Measurements from ENCODE around the gene MEP1A. TPM values are rescaled to one million over a fixed set of nuclear protein-coding genes. Genes with fewer than 3 reads are reported as not detected.

The MEP1A gene
- total and polyA plus RNA-seq, 2 of the 13 experiments (the other 11 are each of a cell fraction or from before 2014, with no cell fraction given): 0.24 to 0.83 TPM

- ATAC-seq (no peak), DNase-seq (ENCODE audit: low spot score) (no peak), FAIRE-seq (no peak)
- no peak overlapping the region for H3K27ac ChIP-seq (ENCODE audit: extremely low read length, insufficient read depth, low read length)
- TF ChIP-seq BCLAF1 (IDR thresholded peaks at IDR 0.05): no peak
- no peak for TF ChIP-seq PLSCR1 (CRISPR knock-in tag; IDR thresholded peaks at IDR 0.05; ENCODE audit: borderline replicate concordance)
- no peak for TF ChIP-seq SP1 (IDR thresholded peaks at IDR 0.05)
- no peak for TF ChIP-seq SP1 (CRISPR knock-in tag; IDR thresholded peaks at IDR 0.05)
- TF ChIP-seq ZNF124 (CRISPR knock-in tag; IDR thresholded peaks at IDR 0.05): no peak
- no peak for TF ChIP-seq HMGA1 (CRISPR knock-in tag; conservative IDR thresholded peaks at IDR 0.05)
- ChIA-PET POLR2A (no interaction called here), CTCF (ENCODE audit: low intra/inter-chr PET ratio, low total read pairs) (no interaction called here)
- H3K4me1 ChIP-seq (ENCODE audit: insufficient read depth, low read length): peaks cover 6% of the 10 kb centered on the region
- H2AFZ ChIP-seq (ENCODE audit: low read length): no peak overlapping the region
- BruUV-seq (replicated peaks): no TSS peak
- in situ Hi-C loops (cut with HindIII; ENCODE audit: extremely low pct_ligation_motif_present, low pct_unique_long_range_greater_than_20kb) (no loop called here), intact Hi-C loops (cut with micrococcal nuclease; ENCODE audit: unreplicated experiment) (loop anchor here (5.0 kb wide), 1 partner anchor 359 kb away; no protein-coding TSS in a partner anchor)
- no peaks in the 10 kb centered on the region for H3K79me2 ChIP-seq (ENCODE audit: insufficient read depth, low read length)
- no peak overlapping the region for H3K4me2 ChIP-seq (ENCODE audit: low read depth, low read length)
- no peaks in the 10 kb centered on the region for H3K9me3 ChIP-seq (ENCODE audit: low read length)
- H4K20me1 ChIP-seq (ENCODE audit: insufficient read depth, low read length): no peaks in the 10 kb centered on the region
- no peak overlapping the region for H3K4me3 ChIP-seq (replicated peaks in 1 of 3; ENCODE audit: insufficient read depth in 1 of 3, low read depth in 2 of 3, low read length in 3 of 3)
- 50% methylated on average over 1 of the region's 1 CpG for WGBS (ENCODE audit: low lambda C conversion rate)
- no peaks in the 10 kb centered on the region for H3K36me3 ChIP-seq (replicated peaks in 1 of 2; ENCODE audit: control insufficient read depth in 1 of 2, insufficient read depth in 2 of 2, low read length in 2 of 2)
- H3K9ac ChIP-seq (ENCODE audit: insufficient read depth, low read depth, low read length): no peak overlapping the region
- H3K27me3 ChIP-seq (ENCODE audit: control insufficient read depth in 1 of 2, insufficient read depth in 2 of 2, low read length in 2 of 2): no peaks in the 10 kb centered on the region
Measured at GRCh38 chr6:46816626-46817025, 23.4 kb downstream of the MEP1A start.

All from HepG2 (cell line).